GM13977 (cell line): ENCODE data around the gene TPBGL.

Experiments
- DNase-seq: peaks from one replicate; pipeline ENCODE4 v3.0.0; 2012; ENCODE audit warnings: low spot score
- in situ Hi-C: fragments of 300-500 bp; cut with MboI; formaldehyde crosslinking; loops from one replicate; pipeline ENCODE4 v1.12.0; 2022; ENCODE audit warnings: low sequenced_read_pairs, low pct_unique_long_range_greater_than_20kb, mixed read lengths, inconsistent platforms; ENCODE audit not compliant: unreplicated experiment
- TF ChIP-seq, protein P1 (sequence below): IDR thresholded peaks from 2 replicates; pipeline ENCODE4 v1.5.1; 2012; ENCODE audit warnings: mild to moderate bottlenecking, control low read depth; ENCODE audit not compliant: insufficient read depth; ENCODE audit errors: extremely low read depth, missing control alignments

The TPBGL gene, protein sequence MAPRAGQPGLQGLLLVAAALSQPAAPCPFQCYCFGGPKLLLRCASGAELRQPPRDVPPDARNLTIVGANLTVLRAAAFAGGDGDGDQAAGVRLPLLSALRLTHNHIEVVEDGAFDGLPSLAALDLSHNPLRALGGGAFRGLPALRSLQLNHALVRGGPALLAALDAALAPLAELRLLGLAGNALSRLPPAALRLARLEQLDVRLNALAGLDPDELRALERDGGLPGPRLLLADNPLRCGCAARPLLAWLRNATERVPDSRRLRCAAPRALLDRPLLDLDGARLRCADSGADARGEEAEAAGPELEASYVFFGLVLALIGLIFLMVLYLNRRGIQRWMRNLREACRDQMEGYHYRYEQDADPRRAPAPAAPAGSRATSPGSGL

GRCh38 chr11:75240311-75241035 lies at the start of gene TPBGL:
Gene TPBGL, plus strand, starts transcription at chr11:75240774. Its CDS starts 276 bp downstream, at chr11:75241050.
- in situ Hi-C loops, result loop anchor here (25.0 kb wide), 1 partner anchor 97 kb away; no protein-coding TSS in a partner anchor
- TF ChIP-seq, protein P1, sequence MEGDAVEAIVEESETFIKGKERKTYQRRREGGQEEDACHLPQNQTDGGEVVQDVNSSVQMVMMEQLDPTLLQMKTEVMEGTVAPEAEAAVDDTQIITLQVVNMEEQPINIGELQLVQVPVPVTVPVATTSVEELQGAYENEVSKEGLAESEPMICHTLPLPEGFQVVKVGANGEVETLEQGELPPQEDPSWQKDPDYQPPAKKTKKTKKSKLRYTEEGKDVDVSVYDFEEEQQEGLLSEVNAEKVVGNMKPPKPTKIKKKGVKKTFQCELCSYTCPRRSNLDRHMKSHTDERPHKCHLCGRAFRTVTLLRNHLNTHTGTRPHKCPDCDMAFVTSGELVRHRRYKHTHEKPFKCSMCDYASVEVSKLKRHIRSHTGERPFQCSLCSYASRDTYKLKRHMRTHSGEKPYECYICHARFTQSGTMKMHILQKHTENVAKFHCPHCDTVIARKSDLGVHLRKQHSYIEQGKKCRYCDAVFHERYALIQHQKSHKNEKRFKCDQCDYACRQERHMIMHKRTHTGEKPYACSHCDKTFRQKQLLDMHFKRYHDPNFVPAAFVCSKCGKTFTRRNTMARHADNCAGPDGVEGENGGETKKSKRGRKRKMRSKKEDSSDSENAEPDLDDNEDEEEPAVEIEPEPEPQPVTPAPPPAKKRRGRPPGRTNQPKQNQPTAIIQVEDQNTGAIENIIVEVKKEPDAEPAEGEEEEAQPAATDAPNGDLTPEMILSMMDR, result no peak
- DNase-seq, result peak; percentile 35

DNA sequence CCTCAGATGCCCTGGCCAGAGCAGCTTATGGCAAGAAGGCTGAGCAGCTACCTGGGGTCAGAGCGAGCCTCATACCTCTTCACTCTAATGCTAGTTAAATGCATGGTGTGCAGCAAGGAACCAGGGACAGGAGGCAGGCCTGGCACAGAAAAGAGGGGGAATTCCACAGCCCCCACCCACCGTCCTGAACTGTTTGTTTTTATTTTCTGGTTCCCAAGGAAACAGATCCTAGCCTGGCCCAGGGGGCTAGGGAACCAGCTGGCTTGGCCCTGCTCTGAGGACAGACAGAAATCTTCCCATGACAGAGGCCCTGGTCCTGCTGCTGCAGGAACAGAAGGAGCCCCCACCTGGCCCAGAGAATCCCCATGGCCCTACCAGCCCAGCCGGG lies 49.2 kb upstream of the TPBGL start:
- in situ Hi-C loops, result no loop called here
- no peak for DNase-seq
- TF ChIP-seq, protein P1, result no peak

DNA sequence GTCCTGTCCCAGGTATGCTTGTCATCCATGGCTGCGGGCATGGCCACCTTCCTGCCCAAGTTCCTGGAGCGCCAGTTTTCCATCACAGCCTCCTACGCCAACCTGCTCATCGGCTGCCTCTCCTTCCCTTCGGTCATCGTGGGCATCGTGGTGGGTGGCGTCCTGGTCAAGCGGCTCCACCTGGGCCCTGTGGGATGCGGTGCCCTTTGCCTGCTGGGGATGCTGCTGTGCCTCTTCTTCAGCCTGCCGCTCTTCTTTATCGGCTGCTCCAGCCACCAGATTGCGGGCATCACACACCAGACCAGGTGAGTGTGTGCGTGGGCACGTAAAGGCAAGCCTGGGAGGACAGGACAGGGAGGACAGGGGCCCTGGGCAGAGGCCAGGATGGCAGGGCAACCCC lies 47.3 kb upstream of the TPBGL start:
- in situ Hi-C loops, result no loop called here
- TF ChIP-seq, protein P1, result no peak
- no peak for DNase-seq

GRCh38 chr11:75193711-75194110 lies 46.9 kb upstream of the TPBGL start:
- TF ChIP-seq, protein P1, result no peak
- no peak for DNase-seq
- in situ Hi-C loops, result no loop called here

- in situ Hi-C loops, result no loop called here
- no peak for DNase-seq
- TF ChIP-seq, protein P1, result no peak
Measured at GRCh38 chr11:75194147-75194546, 46.4 kb upstream of the TPBGL start.

- in situ Hi-C loops, result no loop called here
- DNase-seq, result no peak
- TF ChIP-seq, protein P1, result no peak
Measured at GRCh38 chr11:75195167-75195962, 45.2 kb upstream of the TPBGL start.
